ENCODE measurements around the gene DCTN3. TPM values are rescaled to one million over a fixed set of nuclear protein-coding genes. Genes with fewer than 3 reads are reported as not detected.

DCTN3 gene
- total RNA-seq, 5 donors from 2014 or later (not counting 1 experiment from before 2014, with no cell fraction given): 60.8 to 82.9 (median 69.0) TPM

GRCh38 chr9:34591917-34592866 is 28.1 kb downstream of the DCTN3 start:
- peaks cover 13 to 73% of the 10 kb centered on the region in 2 experiments for H3K27me3 ChIP-seq (replicated peaks in 1 of 2; ENCODE audit: control insufficient read depth in 2 of 2, extremely low read depth in 1 of 2, insufficient read depth in 2 of 2, low read length in 1 of 2)
- WGBS (ENCODE audit: insufficient coverage): 27% methylated on average over 6 of the region's 16 CpGs
- no peak for ATAC-seq (replicated peaks in 1 of 4)
- no peak overlapping the region for H3K27ac ChIP-seq (ENCODE audit: low read length)
- H3K4me1 ChIP-seq (ENCODE audit: control insufficient read depth in 1 of 2, extremely low read depth in 1 of 2, insufficient read depth in 2 of 2, low read length in 2 of 2): peaks cover 0 to 32% of the 10 kb centered on the region in 2 experiments
- Mint-ChIP-seq H3K27me3 (peaks cover 58 to 66% of the 10 kb centered on the region in 2 donors), H3K36me3 (no peaks in the 10 kb centered on the region), H3K27ac (peak overlapping the region in 1 of 2 donors; percentile 1), H3K4me3 (peak overlapping the region; percentile 71 to 82 (median 73)), H3K9me3 (no peaks in the 10 kb centered on the region), H3K4me1 (peaks cover 23 to 35% (median 31%) of the 10 kb centered on the region in 3 donors)
- ChIA-PET POLR2A (interaction anchor here in 1 of 2 donors (0.5 kb wide), 1 partner anchor 9 kb away, joined by 3 read pairs; no protein-coding TSS in a partner anchor), CTCF (interaction anchor here (0.6 to 1.9 kb wide), 3 partner anchors 11 to 188 kb away, joined by 3 to 5 read pairs (median 4); no protein-coding TSS in a partner anchor)
- no peaks in the 10 kb centered on the region for H3K36me3 ChIP-seq (ENCODE audit: control insufficient read depth in 2 of 2, extremely low read depth in 1 of 2, insufficient read depth in 1 of 2, low read length in 1 of 2)
- no peak for DNase-seq
- H3K4me3 ChIP-seq (ENCODE audit: control insufficient read depth in 1 of 2, extremely low read depth in 1 of 2, low read length in 1 of 2): peak overlapping the region in 1 of 2 donors; percentile 15
- H3K9me3 ChIP-seq: no peaks in the 10 kb centered on the region

- peak; percentile 22 to 84 (median 67) for DNase-seq
- Mint-ChIP-seq H3K4me3 (peak overlapping the region; percentile 71 to 82 (median 73)), H3K27me3 (peaks cover 62 to 71% of the 10 kb centered on the region in 2 donors), H3K27ac (no peak overlapping the region), H3K4me1 (peaks cover 23 to 35% (median 31%) of the 10 kb centered on the region in 3 donors), H3K36me3 (no peaks in the 10 kb centered on the region), H3K9me3 (no peaks in the 10 kb centered on the region)
- WGBS (ENCODE audit: insufficient coverage): 3% methylated on average over 54 of the region's 60 CpGs
- CTCF ChIA-PET: interaction anchor here (0.5 to 1.9 kb wide), 5 partner anchors 9 to 211 kb away, joined by 3 to 7 read pairs (median 4); no protein-coding TSS in a partner anchor
- H3K4me1 ChIP-seq (ENCODE audit: control insufficient read depth in 1 of 2, extremely low read depth in 1 of 2, insufficient read depth in 2 of 2, low read length in 2 of 2): peaks cover 0 to 32% of the 10 kb centered on the region in 2 experiments
- no peaks in the 10 kb centered on the region for H3K9me3 ChIP-seq
- H3K27ac ChIP-seq (ENCODE audit: low read length): no peak overlapping the region
- H3K36me3 ChIP-seq (ENCODE audit: control insufficient read depth in 2 of 2, extremely low read depth in 1 of 2, insufficient read depth in 1 of 2, low read length in 1 of 2): no peaks in the 10 kb centered on the region
- ATAC-seq (replicated peaks in 1 of 4): peak; percentile 79 to 84 (median 84)
- peak overlapping the region; percentile 47 to 55 for H3K4me3 ChIP-seq (ENCODE audit: control insufficient read depth in 1 of 2, extremely low read depth in 1 of 2, low read length in 1 of 2)
- peaks cover 21 to 71% of the 10 kb centered on the region in 2 experiments for H3K27me3 ChIP-seq (replicated peaks in 1 of 2; ENCODE audit: control insufficient read depth in 2 of 2, extremely low read depth in 1 of 2, insufficient read depth in 2 of 2, low read length in 1 of 2)
- POLR2A ChIA-PET: no interaction called here
These were observed 28.9 kb downstream of the DCTN3 start for GRCh38 chr9:34591248-34591916.

DNA sequence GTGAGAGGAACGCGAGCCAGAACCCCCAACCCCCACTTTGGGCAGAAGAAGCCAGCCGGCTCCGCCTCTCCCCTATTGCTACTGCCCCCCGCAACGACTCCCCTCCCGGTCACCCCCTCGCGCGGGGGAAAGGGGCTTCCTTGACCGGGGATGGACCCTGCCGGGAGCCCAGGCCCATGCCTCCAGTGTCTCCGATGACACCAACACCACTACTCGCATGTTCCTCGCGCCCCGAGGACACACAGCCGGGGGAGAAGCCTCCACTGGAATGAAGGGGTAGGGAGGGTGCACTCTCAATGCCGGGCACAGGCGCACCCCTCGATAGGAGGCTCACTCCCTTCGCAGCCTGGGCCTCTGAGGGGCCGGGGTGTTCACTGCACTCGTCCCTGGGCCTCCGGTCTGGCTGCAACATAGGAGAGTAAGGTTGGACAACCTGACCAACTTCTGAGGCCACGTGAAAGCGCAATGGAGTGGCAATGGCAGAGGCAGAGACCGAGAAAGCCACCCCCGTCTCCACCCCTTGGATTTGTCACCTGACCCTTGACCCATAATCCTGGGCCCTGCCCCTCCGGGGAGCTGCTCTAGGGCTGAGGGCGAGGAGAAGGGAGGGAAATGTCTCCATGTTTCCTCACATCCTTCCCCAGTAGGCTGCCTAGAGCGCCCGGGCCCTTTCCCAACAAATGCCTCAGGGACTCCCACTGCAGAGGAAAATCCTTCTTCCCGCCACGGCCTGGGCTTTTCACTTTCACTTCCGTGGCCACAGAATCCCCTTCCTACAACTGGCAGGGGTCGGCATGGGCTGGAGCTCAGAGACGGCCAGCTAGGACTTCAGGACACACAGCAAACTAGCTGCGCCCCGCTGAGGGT is 29.7 kb downstream of the DCTN3 start:
- ChIA-PET CTCF (interaction anchor here in 1 of 2 donors (0.6 to 1.9 kb wide), 3 partner anchors 8 to 153 kb away, joined by 4 to 7 read pairs (median 5); no protein-coding TSS in a partner anchor), POLR2A (no interaction called here)
- Mint-ChIP-seq H3K4me1 (peaks cover 23 to 35% (median 31%) of the 10 kb centered on the region in 3 donors), H3K9me3 (no peaks in the 10 kb centered on the region), H3K27me3 (peaks cover 65 to 73% of the 10 kb centered on the region in 2 donors), H3K27ac (no peak overlapping the region), H3K36me3 (no peaks in the 10 kb centered on the region), H3K4me3 (peak overlapping the region; percentile 71 to 82 (median 73))
- 8% methylated on average over 23 of the region's 40 CpGs for WGBS (ENCODE audit: insufficient coverage)
- H3K4me3 ChIP-seq (ENCODE audit: control insufficient read depth in 1 of 2, extremely low read depth in 1 of 2, low read length in 1 of 2): peak overlapping the region; percentile 47 to 55
- H3K4me1 ChIP-seq (ENCODE audit: control insufficient read depth in 1 of 2, extremely low read depth in 1 of 2, insufficient read depth in 2 of 2, low read length in 2 of 2): peaks cover 0 to 32% of the 10 kb centered on the region in 2 experiments
- no peak for ATAC-seq (replicated peaks in 1 of 4)
- H3K27me3 ChIP-seq (replicated peaks in 1 of 2; ENCODE audit: control insufficient read depth in 2 of 2, extremely low read depth in 1 of 2, insufficient read depth in 2 of 2, low read length in 1 of 2): peaks cover 24 to 75% of the 10 kb centered on the region in 2 experiments
- H3K27ac ChIP-seq (ENCODE audit: low read length): no peak overlapping the region
- no peaks in the 10 kb centered on the region for H3K36me3 ChIP-seq (ENCODE audit: control insufficient read depth in 2 of 2, extremely low read depth in 1 of 2, insufficient read depth in 1 of 2, low read length in 1 of 2)
- H3K9me3 ChIP-seq: no peaks in the 10 kb centered on the region
- peak in 2 of 35 experiments; percentile 18 to 23 for DNase-seq

DNA sequence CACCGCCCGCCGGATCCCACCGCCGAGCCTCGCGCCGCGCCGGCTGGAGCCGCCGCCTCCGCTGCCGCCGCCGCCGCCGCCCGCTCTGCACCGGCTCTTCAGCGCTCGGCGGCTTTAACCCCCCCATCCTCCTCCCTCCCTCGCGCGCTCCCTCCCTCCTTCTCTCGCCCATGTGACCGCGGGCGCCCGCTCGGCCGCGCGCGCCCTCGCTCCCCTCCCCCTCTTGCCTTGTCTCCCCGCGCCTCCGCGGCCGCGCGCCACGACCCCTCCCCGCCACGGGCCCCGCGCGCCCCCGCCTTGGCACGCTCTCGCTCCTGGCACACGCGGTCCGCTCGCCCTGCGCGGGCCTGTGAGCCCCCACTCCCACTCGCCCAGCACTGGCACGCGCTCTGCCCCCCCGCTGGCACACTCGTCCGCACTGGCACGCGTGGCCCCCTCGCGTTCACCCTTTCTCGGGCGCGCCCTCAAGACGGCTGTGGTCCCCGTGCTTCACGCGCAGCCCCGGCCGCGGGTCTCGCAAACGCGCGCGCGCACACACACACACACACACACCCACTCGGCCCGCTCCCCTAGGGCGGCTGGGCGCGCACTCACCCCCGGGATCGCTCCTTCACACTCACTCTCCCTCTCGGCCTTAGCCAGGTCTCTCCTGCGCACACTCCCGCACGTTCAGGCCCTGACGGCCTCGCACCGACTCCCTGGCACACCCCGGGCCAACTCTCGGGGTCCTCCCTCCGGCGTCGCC is 30.5 kb downstream of the DCTN3 start, which contains the start of gene CNTFR:
CNTFR (minus strand) TSS at position 89 of the 745 bp plus-strand sequence. CDS start 20,743 bp downstream, outside the sequence.
- Histone ChIP-seq H3K27ac (ENCODE audit: low read length) (no peak within 1 kb of the TSS), H3K4me1 (ENCODE audit: control insufficient read depth in 1 of 2, extremely low read depth in 1 of 2, insufficient read depth in 2 of 2, low read length in 2 of 2) (peaks cover 0 to 32% of the 10 kb centered on the region in 2 experiments), H3K4me3 (ENCODE audit: control insufficient read depth in 1 of 2, extremely low read depth in 1 of 2, low read length in 1 of 2) (peak within 1 kb of the TSS; percentile 47 to 55), H3K36me3 (ENCODE audit: control insufficient read depth in 2 of 2, extremely low read depth in 1 of 2, insufficient read depth in 1 of 2, low read length in 1 of 2) (no peaks in the 10 kb centered on the region), H3K9me3 (no peaks in the 10 kb centered on the region), H3K27me3 (replicated peaks in 1 of 2; ENCODE audit: control insufficient read depth in 2 of 2, extremely low read depth in 1 of 2, insufficient read depth in 2 of 2, low read length in 1 of 2) (peaks cover 24 to 84% of the 10 kb centered on the region in 2 experiments)
- DNase-seq: peak in 2 of 35 experiments; percentile 16 to 34
- WGBS (ENCODE audit: insufficient coverage): under 1% methylated on average over 103 of the region's 104 CpGs
- peaks cover 23 to 35% (median 31%) of the 10 kb centered on the region in 3 donors for H3K4me1 Mint-ChIP-seq
- no peaks in the 10 kb centered on the region for H3K36me3 Mint-ChIP-seq
- peaks cover 64 to 80% of the 10 kb centered on the region in 2 donors for H3K27me3 Mint-ChIP-seq
- no peaks in the 10 kb centered on the region for H3K9me3 Mint-ChIP-seq
- ATAC-seq (replicated peaks in 1 of 4): peak in 3 of 4 experiments; percentile 11 to 25 (median 24)
- H3K4me3 Mint-ChIP-seq: peak within 1 kb of the TSS; percentile 71 to 82 (median 73)
- peak within 1 kb of the TSS in 1 of 2 donors; percentile 62 for H3K27ac Mint-ChIP-seq
- POLR2A ChIA-PET: no interaction called here
- CTCF ChIA-PET: interaction anchor here in 1 of 2 donors (1.4 kb wide), 1 partner anchor 14 kb away, joined by 3 read pairs; no protein-coding TSS in a partner anchor
